Loucy (cell line): ENCODE results near the gene NR2C2.

Experiments
- EZH2phosphoT487 ChIP-seq: fragments of 200-600 bp; IDR thresholded peaks from 2 replicates; pipeline ENCODE4 v1.6.1; 2018; ENCODE audit warnings: antibody characterized with exemption, mild to moderate bottlenecking, moderate library complexity, borderline replicate concordance
- TF ChIP-seq, protein P1 (sequence below): fragments of 200-600 bp; sonication (generic); conservative IDR thresholded peaks from 2 replicates; pipeline ENCODE4 v1.5.1; 2014; ENCODE audit warnings: mild to moderate bottlenecking, antibody characterized with exemption, low read length

DNA sequence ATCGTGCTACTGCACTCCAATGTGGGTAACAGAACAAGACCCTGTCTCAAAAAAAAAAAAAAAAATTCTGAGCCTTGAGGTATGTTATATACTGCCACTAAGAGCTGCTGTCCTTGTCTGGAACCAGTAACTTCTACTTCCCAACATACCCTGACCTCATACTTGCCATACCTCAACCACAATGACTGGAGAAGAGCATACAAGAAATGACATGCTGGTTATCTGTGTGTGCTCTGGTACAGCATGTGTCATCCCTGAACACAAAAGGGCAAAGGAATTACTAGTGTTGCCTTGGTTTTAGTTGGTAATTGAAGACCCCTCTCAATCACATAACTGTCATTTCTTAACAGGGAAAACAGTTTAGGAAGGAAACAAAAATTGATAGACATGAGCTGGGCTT lies 63.3 kb downstream of the NR2C2 start:
- TF ChIP-seq, protein P1, sequence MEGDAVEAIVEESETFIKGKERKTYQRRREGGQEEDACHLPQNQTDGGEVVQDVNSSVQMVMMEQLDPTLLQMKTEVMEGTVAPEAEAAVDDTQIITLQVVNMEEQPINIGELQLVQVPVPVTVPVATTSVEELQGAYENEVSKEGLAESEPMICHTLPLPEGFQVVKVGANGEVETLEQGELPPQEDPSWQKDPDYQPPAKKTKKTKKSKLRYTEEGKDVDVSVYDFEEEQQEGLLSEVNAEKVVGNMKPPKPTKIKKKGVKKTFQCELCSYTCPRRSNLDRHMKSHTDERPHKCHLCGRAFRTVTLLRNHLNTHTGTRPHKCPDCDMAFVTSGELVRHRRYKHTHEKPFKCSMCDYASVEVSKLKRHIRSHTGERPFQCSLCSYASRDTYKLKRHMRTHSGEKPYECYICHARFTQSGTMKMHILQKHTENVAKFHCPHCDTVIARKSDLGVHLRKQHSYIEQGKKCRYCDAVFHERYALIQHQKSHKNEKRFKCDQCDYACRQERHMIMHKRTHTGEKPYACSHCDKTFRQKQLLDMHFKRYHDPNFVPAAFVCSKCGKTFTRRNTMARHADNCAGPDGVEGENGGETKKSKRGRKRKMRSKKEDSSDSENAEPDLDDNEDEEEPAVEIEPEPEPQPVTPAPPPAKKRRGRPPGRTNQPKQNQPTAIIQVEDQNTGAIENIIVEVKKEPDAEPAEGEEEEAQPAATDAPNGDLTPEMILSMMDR, result no peak
- no peak for TF ChIP-seq EZH2phosphoT487
